ENCODE measurements around the gene SORCS1. TPM values are rescaled to one million over a fixed set of nuclear protein-coding genes. Genes with fewer than 3 reads are reported as not detected.

Gene SORCS1
- total RNA-seq, 2 experiments from 2014 or later: not detected

- no peak overlapping the region for H3K4me3 Mint-ChIP-seq
- no peaks in the 10 kb centered on the region for H3K27me3 Mint-ChIP-seq
- Histone ChIP-seq H3K4me1 (ENCODE audit: insufficient read depth, low read length) (no peaks in the 10 kb centered on the region), H3K4me3 (ENCODE audit: low read length) (no peak overlapping the region), H3K36me3 (ENCODE audit: insufficient read depth, low read length) (no peaks in the 10 kb centered on the region), H3K9me3 (ENCODE audit: control insufficient read depth in 1 of 2, insufficient read depth in 1 of 2, low read length in 2 of 2) (no peaks in the 10 kb centered on the region), H3K27me3 (ENCODE audit: control insufficient read depth in 1 of 2, insufficient read depth in 2 of 2, low read length in 2 of 2) (no peaks in the 10 kb centered on the region), H3K27ac (ENCODE audit: low read depth in 1 of 2, low read length in 2 of 2) (no peak overlapping the region)
- no peak for ATAC-seq (ENCODE audit: poor library complexity)
- no peak overlapping the region for H3K27ac Mint-ChIP-seq
- H3K9me3 Mint-ChIP-seq: peaks cover 4% of the 10 kb centered on the region
- no peaks in the 10 kb centered on the region for H3K4me1 Mint-ChIP-seq (ENCODE audit: low read depth)
- H3K36me3 Mint-ChIP-seq (ENCODE audit: low read depth): no peaks in the 10 kb centered on the region
- POLR2A ChIA-PET: no interaction called here
- intact Hi-C loops (cut with DNase I, micrococcal nuclease): no loop called here
- CTCF ChIA-PET: no interaction called here
- DNase-seq: no peak
- TF ChIP-seq CTCF (IDR thresholded peaks at IDR 0.05): no peak
Measured at GRCh38 chr10:106612381-106612780, 552.1 kb downstream of the SORCS1 start.

- DNase-seq (no peak), ATAC-seq (ENCODE audit: poor library complexity) (no peak)
- H3K4me1 ChIP-seq (ENCODE audit: insufficient read depth, low read length): no peaks in the 10 kb centered on the region
- Mint-ChIP-seq H3K27ac (no peak overlapping the region), H3K27me3 (no peaks in the 10 kb centered on the region), H3K9me3 (no peaks in the 10 kb centered on the region), H3K4me3 (no peak overlapping the region), H3K36me3 (ENCODE audit: low read depth) (no peaks in the 10 kb centered on the region), H3K4me1 (ENCODE audit: low read depth) (no peaks in the 10 kb centered on the region)
- H3K27ac ChIP-seq (ENCODE audit: low read depth in 1 of 2, low read length in 2 of 2): no peak overlapping the region
- POLR2A ChIA-PET: no interaction called here
- H3K36me3 ChIP-seq (ENCODE audit: insufficient read depth, low read length): no peaks in the 10 kb centered on the region
- CTCF ChIA-PET: no interaction called here
- intact Hi-C loops (cut with DNase I, micrococcal nuclease): no loop called here
- no peaks in the 10 kb centered on the region for H3K27me3 ChIP-seq (ENCODE audit: control insufficient read depth in 1 of 2, insufficient read depth in 2 of 2, low read length in 2 of 2)
- no peak overlapping the region for H3K4me3 ChIP-seq (ENCODE audit: low read length)
- H3K9me3 ChIP-seq (ENCODE audit: control insufficient read depth in 1 of 2, insufficient read depth in 1 of 2, low read length in 2 of 2): peaks cover 0 to 4% of the 10 kb centered on the region in 2 experiments
- TF ChIP-seq CTCF (IDR thresholded peaks at IDR 0.05): no peak
Measured at GRCh38 chr10:106609470-106610266, 554.8 kb downstream of the SORCS1 start.

GRCh38 chr10:106608066-106608465 lies 556.4 kb downstream of the SORCS1 start:
- H3K36me3 Mint-ChIP-seq (ENCODE audit: low read depth): no peaks in the 10 kb centered on the region
- Histone ChIP-seq H3K36me3 (ENCODE audit: insufficient read depth, low read length) (no peaks in the 10 kb centered on the region), H3K4me3 (ENCODE audit: low read length) (no peak overlapping the region), H3K27me3 (ENCODE audit: control insufficient read depth in 1 of 2, insufficient read depth in 2 of 2, low read length in 2 of 2) (no peaks in the 10 kb centered on the region), H3K27ac (ENCODE audit: low read depth in 1 of 2, low read length in 2 of 2) (no peak overlapping the region), H3K9me3 (ENCODE audit: control insufficient read depth in 1 of 2, insufficient read depth in 1 of 2, low read length in 2 of 2) (peaks cover 0 to 4% of the 10 kb centered on the region in 2 experiments), H3K4me1 (ENCODE audit: insufficient read depth, low read length) (no peaks in the 10 kb centered on the region)
- H3K27me3 Mint-ChIP-seq: no peaks in the 10 kb centered on the region
- intact Hi-C loops (cut with DNase I, micrococcal nuclease): no loop called here
- H3K4me1 Mint-ChIP-seq (ENCODE audit: low read depth): no peaks in the 10 kb centered on the region
- no peak for ATAC-seq (ENCODE audit: poor library complexity)
- POLR2A ChIA-PET: no interaction called here
- no peak overlapping the region for H3K27ac Mint-ChIP-seq
- TF ChIP-seq CTCF (IDR thresholded peaks at IDR 0.05): no peak
- no peak for DNase-seq
- H3K9me3 Mint-ChIP-seq: no peaks in the 10 kb centered on the region
- H3K4me3 Mint-ChIP-seq: no peak overlapping the region
- CTCF ChIA-PET: no interaction called here

All from CD4-positive, alpha-beta T cell (primary cell).